HCEC 1CT (cell line): ENCODE results near the gene SNAP25.

ENCODE experiments used
- DNase-seq: peaks from one replicate; pipeline ENCODE4 v3.0.0-alpha.2; 2017

SNAP25 gene

DNA sequence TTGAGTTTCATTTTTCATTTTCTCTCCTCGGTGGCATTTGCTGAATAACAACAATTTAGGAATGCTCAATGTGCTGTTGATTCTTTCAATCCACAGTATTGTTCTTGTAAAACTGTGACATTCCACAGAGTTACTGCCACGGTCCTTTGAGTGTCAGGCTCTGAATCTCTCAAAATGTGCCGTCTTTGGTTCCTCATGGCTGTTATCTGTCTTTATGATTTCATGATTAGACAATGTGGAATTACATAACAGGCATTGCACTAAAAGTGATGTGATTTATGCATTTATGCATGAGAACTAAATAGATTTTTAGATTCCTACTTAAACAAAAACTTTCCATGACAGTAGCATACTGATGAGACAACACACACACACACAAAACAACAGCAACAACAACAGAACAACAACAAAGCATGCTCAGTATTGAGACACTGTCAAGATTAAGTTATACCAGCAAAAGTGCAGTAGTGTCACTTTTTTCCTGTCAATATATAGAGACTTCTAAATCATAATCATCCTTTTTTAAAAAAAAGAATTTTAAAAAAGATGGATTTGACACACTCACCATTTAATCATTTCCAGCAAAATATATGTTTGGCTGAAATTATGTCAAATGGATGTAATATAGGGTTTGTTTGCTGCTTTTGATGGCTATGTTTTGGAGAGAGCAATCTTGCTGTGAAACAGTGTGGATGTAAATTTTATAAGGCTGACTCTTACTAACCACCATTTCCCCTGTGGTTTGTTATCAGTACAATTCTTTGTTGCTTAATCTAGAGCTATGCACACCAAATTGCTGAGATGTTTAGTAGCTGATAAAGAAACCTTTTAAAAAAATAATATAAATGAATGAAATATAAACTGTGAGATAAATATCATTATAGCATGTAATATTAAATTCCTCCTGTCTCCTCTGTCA lies 88.1 kb downstream of the SNAP25 start:
- DNase-seq = peak; percentile 80

DNA sequence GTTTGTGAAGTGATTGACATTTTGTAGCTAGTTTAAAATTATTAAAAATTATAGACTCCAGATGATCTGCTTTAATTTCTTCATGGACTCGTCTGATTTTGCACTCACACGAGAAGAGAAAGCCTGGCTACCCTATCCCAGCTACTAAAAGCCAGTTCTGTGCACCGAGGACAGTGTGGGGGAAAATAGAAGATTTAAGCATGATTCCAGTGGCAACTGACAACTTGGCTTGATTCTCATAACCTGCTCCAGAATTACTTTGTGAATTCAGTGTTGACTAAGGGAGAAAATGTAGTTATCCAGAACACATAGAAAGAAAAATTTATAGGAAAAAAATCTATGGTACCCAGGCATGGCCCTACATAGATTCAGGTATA lies 88.7 kb downstream of the SNAP25 start:
- DNase-seq = no peak

DNA sequence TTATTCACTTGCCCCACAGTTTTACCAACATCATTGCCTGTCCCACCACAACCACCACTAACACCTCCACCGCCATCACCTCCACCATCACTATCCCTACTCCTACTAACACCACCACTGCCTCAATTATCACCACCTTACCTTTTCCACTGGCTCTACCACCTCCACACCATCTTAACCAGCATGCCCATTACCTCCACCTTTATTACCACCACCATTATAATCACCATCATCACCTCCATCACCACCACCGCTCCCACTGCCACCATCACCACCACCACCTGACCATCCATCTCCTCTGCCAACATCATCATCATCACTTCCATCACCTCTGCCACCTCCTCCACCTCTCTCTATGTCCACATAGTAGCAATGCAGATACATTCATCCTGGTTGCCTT lies 90.0 kb downstream of the SNAP25 start:
- no peak for DNase-seq

DNA sequence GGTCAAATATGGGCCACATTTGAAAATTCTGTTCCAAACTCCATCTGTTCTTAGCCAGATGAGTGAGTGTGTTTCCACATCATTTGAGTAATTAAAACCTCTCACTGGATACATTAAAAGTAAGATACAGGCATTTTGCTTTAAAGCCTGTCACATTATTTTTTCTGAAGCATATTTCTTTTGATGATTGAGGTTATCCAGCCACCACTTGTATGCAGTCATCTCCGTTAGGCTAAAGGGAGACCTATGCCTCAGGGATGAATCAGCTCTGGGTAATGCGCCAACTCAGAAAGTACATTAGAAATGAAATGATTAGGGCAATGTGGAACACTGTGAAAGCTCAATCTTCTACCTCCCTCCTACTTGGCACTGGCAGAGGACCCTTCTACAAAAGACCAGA lies 90.7 kb downstream of the SNAP25 start:
- DNase-seq = peak; percentile 97

DNA sequence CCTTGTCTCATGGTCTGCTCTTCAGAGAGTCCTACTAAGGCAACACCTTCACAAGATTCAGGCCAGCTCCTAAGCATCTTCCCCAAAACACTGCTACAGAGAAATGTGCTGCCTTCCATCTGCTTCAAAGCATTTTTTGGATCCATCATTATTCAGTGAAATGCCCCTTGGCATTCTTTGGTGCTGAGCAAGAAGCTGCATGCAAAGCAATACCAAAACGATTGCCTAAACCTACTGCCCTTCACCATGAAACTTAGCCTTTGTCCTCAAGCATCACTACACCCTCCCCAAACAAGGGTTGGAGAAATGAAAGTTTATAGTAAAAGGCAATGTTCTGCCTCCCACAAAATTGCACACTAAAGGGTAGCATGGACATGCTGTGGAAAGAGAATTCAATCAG lies 93.5 kb downstream of the SNAP25 start:
- peak; percentile 47 for DNase-seq

DNA sequence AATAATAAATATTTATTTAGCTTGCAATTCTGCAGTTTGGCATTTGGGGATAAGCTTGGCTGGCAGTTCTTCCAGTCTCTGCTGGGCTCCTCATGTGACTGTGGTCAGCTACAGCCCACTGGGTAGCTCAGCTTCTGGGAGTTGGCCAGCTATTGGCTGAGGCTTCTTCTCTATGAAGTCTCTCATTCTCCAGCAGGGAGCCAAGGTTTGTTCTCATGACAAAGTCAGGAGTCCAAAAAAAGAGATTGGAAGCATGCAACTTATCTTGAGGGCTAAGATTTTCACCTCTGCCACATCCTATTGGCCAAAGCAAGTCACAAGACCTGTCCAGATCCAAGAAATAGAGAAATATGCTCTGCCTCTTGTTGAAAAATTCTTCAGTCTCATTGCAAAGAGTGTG lies 94.6 kb downstream of the SNAP25 start:
- no peak for DNase-seq

DNA sequence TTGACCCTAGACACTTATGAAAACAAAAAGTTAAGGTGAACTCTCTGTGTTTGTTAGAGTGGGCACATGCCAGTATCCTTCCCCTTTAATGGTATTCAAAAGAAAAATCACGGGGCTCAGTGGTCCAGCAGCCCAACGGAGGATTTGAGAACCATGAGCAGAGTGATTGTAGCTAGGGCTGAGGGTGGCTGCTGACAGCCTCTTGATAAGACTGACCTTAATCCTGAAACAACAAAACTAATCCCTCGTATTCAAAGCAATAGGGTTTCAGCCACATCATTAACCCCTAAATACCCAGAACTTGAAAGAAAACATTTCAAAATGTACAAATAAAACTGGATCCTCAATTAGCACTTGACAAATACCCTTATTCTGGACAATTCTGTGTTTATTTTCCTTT lies 95.1 kb downstream of the SNAP25 start:
- DNase-seq = no peak

DNA sequence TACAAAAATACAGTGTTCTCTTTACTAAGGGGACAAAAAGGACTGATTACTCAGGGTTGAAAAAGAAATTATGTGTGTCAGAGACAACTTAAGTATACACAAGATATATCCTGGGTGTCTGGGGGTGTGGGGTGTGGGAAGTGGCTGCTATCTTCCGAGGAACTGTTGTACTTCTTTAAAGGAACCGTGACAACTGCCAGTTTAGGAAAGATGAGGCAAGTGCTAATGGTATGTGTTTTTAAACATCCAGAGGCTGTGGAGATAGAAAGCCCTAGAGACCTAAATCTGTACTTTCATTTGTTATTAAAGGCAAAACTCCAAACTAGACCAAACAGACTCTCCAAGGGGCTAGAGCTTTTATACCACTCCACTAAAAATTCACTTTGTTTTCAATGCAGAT lies 95.6 kb downstream of the SNAP25 start:
- DNase-seq = no peak

DNA sequence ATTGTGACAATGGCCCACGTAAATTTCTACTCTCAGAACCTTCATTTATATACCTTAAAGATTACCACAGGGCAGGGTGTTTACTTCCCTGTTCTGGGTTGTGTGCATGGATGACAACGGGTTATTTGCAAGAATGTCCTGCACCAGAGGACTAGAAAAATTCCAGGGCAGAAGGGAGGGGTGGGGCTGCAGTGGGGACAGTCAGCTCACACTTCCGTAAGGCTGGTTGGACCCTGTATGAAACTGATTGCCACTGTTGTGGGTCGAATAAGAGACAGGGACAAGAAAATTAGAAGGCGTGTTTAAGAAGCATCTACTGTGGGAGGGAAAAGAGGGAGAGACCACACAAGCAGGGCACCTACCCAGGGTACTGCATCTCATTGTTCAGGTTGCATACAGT lies 96.5 kb downstream of the SNAP25 start:
- no peak for DNase-seq

DNA sequence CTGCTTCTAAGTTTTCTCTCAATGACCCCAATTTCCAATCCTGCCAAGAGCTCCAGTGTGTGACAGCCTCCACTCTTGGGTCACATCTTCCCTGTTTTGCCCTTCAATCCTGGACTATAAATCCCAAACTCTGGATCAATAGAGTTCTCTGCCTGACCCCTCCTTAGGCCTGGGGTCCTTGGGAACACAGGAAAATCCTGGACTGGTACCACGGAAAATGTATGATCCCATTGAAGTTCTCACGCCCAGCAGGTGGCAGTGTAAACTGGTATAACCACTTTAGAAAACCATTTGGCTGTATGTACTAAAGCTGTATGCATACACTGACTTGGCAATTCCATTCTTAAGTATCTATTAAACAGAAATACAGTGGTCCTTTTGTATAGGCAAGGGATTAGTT lies 98.0 kb downstream of the SNAP25 start:
- DNase-seq = no peak

DNA sequence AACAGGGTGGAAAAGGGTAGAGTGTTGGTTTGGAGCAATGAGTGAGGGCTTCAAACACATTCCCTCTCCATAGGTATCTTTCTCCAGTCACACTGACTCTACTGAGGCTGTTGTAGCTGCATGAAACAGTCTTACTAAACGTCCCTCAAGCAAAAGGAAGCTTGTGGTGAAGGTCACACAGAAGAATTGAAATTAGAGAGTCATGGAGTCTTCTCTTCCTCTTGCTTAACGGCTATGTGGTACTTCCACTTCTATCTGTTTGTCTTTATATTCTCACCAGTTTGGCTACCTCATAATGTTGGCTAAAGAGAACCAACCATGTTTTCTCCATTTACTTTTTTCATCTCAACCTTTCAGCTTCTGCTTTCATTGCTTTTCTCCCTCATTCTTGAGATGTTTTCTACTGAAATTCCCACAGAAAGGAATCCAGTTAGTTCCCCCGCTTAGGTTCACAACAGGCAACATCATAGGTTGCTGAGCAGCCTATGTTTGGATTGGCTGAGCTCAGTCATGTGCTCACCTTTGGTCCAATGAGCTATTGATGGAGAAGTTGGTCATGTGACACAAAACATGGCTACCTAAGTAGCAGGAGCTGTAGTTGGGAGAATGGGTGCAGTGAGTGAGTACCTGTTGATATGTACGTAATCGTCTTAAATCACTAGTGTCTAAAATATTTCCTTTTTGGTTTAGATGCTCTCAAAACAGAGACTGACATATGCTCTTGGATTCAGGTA lies 99.8 kb downstream of the SNAP25 start:
- no peak for DNase-seq

DNA sequence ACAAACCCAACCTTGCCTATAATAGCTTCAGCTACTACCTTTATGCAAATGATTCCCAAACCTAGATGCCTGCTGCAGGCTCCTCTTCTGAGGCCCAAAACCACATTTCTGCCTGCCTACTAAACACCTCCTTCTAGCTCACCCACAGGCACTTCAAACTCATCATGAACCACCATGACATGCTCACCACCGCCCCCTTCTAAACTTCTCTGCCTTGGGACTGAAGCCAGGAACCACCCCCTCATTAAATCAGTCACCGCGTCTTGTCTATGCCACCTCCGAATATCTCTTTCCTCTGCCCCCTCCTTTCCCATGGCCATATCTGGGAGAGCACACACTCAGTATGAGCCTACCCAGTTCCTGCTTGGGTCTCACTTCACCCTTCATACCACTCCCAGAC lies 101.2 kb downstream of the SNAP25 start:
- no peak for DNase-seq

DNA sequence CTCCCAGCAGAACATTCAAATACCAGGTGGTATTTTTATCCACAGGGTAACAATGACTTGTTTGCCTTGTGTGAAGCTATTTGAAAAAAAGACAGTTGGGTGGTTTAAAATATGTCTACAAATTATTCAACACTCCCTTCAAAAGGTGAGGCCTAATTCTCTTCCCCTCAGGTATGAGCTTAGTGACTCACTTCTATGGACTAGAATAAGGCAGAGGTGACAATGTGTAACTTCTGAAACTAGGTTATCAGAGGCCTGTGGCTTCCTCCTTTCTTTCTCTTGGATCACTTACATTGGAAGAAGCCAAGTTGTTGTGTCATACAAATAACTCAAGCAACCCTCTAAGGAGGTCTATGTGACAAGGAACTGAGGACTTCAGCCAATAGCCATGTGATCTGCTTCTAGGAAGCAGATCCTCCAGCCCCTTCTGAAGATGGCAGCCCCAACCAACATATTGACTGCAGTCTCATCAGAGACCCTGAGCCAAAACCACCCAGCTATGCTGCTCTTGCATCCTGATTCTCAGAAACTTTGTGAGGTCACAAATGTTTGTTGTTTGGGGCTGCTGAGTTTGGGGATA lies 102.6 kb downstream of the SNAP25 start:
- DNase-seq = no peak

DNA sequence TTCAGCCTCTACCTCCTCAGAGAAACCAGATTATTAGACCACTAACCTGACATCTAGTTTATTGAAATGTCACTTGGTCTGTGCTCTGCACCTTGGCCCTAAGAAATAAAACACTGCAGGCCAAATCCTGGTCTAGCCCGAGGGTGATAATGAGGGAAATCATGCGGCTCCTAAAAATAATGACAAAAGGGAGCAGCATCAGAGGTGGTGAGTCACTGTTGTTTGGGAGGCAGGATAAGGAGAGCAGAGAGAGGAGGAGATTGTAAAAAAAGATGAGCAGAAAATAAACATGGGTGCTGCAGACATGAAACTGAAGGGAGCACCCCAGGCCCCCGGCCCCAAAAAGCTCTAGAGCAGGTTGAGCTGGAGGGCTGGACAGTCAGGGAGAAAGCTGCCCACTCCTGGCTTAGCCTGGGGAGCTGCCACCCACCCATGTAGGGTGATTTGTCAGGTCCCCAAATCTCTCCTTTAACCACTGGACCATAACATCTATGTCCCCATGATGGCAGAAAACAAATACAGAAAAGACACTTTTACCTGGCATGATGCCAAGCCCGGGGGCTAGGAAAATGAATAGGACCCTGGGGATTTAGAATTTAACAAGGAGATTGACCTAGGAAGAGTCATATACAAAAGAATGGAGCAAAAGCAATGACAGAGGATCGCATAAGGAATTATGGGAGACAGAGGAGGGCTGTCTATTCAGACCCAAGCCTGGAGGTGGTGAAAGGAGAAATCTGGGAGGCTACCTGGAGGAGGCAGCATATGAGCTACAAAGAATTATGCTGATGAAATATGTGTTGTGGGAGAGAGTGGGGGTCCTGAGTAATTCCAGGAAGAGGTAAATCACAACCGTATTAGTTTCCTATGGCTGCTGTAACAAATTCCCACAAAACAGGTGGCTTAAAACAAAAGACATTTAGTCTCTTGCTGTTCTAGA lies 103.7 kb downstream of the SNAP25 start:
- peak; percentile 31 for DNase-seq

DNA sequence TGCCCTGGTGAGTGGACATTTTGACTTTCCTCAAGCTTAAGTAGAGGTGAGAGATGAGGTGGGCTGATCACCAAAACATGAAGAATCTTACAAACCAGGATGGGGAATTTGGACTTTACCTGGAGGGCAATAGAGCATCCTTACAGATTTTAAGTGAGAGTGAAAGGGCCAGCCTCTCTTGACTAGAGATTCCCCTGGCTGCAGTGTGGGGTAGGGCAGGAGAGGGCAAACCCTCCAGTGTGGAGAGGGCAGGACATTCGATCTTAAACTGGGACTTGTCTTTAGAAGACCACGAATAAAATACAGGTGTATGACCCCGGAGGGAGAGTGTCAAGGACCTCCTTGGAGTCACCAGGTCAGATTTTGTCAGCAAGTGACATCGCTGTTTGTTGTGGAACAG lies 105.1 kb downstream of the SNAP25 start:
- no peak for DNase-seq

DNA sequence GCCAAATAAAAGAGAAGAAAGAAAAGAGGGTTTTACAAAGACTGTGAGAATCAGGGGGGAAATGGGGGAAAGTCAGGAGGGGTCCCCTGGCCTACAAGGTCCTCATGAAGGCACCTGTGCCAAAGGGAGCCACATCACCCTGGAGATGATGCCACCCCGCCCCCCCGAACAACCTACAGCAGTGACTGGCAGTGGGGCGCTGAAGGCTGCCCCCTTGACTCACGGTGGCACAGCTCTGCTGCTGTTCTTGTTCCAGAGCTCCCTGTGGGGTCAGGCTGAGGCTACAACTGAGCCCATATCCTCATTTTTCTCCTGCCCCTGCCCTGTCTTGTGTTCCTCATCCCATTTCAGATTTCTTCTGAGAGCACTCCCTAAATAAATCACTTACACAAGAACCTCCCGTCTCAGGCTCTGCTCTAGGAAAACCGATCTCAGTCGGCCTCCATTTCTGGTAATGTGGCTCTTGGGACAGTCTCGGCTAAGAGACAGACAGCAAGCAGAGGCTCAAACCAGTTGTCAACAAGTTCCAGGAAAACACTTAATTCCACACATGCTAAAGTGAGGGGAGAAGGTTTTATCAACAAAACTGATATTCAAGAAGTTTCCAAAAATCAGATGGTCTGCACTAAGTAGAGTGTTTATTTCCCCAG lies 105.7 kb downstream of the SNAP25 start:
- DNase-seq = no peak

DNA sequence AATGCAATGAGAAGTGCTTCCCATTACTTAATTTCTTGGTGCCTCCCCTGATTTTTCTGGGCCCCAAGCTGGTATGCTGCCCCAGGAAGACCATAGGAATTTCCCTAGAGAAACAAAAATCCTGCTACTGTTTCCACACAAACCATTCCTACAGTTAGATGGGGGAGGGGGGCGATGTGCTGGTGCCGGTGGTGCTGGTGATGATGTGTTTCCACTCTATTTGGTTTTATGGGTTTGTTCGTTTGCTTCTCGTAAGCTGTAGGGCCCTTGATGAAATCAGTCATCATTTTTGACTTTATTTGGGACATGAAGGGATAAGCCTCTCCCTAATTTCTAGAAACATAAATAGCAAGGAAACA lies 110.2 kb downstream of the SNAP25 start:
- no peak for DNase-seq

DNA sequence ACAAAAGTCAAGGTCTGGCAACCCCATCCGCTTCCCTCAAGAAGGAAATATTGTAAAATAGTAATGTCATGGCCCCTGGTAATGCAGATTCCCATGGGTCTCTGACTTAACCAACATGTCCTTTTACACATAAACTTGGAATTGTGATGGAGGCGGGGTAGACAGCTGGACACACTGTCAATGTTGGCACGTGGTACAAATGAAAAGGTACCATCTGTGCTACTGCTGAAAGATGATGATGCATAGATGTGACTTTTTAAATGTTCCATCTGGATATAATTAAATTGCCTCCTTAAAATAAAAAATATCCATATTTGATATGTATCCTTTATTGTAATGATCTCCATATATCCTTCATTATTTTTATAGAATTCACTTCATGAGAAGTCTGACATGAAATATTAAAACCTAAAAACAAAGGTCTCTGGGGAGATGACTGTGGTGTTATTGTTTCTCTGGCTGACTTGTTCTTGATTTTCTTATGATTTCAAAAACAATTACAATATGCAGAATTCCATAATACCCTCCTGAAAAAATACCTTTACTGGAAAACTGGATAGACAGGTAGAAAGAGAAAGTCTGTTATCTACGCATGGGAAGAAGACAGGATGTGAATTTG lies 110.9 kb downstream of the SNAP25 start:
- DNase-seq = peak; percentile 38

DNA sequence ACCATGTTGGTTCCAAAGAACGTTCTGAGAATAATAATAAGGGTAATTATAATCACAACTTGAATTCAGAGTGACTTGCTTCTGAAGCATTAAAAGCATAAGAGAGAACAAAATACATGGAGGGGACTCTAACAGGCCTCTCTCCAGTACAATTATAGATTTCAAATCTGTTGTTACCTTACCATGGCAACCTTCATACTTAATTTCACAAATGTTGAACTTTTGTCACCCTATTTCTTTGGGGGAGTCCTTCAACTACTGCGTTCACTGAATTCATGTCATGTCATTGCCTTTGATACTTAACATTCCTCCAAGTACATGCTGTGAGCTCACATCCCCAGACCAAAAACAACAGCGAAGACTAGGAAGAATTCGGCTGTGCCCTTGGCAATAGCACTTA lies 111.4 kb downstream of the SNAP25 start:
- DNase-seq = no peak

DNA sequence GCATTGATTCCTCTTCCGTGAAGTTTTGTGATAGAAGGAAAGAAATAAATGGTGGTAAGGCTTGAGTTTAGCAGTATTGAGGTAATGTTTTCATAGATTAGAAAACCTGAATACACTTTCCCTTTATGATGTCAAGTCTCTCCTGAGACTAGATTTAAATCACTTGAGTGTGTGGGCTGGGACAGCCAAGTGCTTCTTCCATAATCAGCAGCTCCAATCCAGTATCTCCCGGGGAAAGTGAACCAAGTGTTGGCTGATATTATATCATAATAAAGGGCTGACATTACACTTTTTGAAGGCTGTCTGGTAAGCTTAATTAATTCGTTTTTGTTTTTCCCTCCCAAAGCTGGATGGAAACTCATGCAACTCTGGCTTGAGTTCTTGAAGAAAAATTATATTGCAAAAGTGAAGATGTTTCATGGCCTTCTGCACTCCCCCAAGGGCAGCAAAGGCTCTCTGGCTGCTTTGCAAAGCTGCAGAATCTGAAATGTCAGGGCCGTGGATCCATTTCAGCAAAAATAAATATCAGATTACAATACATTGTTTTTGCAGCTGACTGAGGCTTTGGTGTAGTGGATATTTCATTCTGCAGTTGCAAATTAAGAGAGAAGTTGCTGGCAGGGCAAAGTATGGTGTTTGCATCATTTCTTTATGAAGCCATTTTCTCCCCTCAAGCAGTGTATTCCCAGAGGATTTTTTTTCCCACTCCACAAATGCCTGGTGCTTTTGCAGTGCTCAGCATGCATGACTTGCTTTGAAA lies 114.2 kb downstream of the SNAP25 start:
- no peak for DNase-seq
